Calu3 (cell line): Measurements from ENCODE around the gene ZNF554. TPM values are rescaled to one million over a fixed set of nuclear protein-coding genes. Genes with fewer than 3 reads are reported as not detected.

Experiments used
- BruUV-seq: library from RNA; stranded (reverse); fragments of 400-500 nt; replicated peaks from 2 replicates; lab custom pipeline; 2021; lab: Mats Ljungman, UMichigan
- CTCF ChIA-PET: fragments of 300-600 bp; sonication (Branson Sonifier 250); formaldehyde crosslinking; loops from one replicate; lab custom pipeline; 2022; ENCODE audit warnings: antibody characterized with exemption; lab: Charles Lee
- DNase-seq: peaks from one replicate; pipeline ENCODE4 v3.0.0; 2022
- H3K27ac Mint-ChIP-seq: one replicate; pipeline ENCODE4 v1.8.0; 2022; ENCODE audit warnings: mixed read lengths; ENCODE audit not compliant: unreplicated experiment
- H3K27me3 Mint-ChIP-seq: one replicate; pipeline ENCODE4 v1.8.0; 2022; ENCODE audit warnings: mixed read lengths; ENCODE audit not compliant: unreplicated experiment
- H3K36me3 Mint-ChIP-seq: one replicate; pipeline ENCODE4 v1.8.0; 2022; ENCODE audit warnings: mild to moderate bottlenecking, moderate library complexity, mixed read lengths; ENCODE audit not compliant: insufficient read depth, unreplicated experiment
- H3K4me1 Mint-ChIP-seq: one replicate; pipeline ENCODE4 v1.8.0; 2022; ENCODE audit warnings: mild to moderate bottlenecking, low read depth, mixed read lengths; ENCODE audit not compliant: unreplicated experiment
- H3K4me3 Mint-ChIP-seq: one replicate; pipeline ENCODE4 v1.8.0; 2022; ENCODE audit warnings: mild to moderate bottlenecking, low read depth, moderate library complexity, mixed read lengths; ENCODE audit not compliant: unreplicated experiment
- H3K9me3 Mint-ChIP-seq: one replicate; pipeline ENCODE4 v1.8.0; 2022; ENCODE audit warnings: low read depth, mixed read lengths; ENCODE audit not compliant: unreplicated experiment
- CTCF ChIP-seq: fragments of 200-600 bp; IDR thresholded peaks from one replicate; pipeline ENCODE4 v1.8.0; 2022; ENCODE audit warnings: antibody characterized with exemption; ENCODE audit not compliant: unreplicated experiment
- intact Hi-C: fragments of 100-400 bp; cut with micrococcal nuclease; formaldehyde crosslinking; loops from one replicate; pipeline ENCODE4 v1.10.0; 2022; ENCODE audit not compliant: unreplicated experiment
- total RNA-seq: library from RNA; stranded (reverse); gene quantifications from 2 replicates; pipeline ENCODE4 v1.2.3, GENCODE V29; 2022

Gene ZNF554
- total RNA-seq, 1 experiment from 2014 or later = 4.9 TPM

DNA sequence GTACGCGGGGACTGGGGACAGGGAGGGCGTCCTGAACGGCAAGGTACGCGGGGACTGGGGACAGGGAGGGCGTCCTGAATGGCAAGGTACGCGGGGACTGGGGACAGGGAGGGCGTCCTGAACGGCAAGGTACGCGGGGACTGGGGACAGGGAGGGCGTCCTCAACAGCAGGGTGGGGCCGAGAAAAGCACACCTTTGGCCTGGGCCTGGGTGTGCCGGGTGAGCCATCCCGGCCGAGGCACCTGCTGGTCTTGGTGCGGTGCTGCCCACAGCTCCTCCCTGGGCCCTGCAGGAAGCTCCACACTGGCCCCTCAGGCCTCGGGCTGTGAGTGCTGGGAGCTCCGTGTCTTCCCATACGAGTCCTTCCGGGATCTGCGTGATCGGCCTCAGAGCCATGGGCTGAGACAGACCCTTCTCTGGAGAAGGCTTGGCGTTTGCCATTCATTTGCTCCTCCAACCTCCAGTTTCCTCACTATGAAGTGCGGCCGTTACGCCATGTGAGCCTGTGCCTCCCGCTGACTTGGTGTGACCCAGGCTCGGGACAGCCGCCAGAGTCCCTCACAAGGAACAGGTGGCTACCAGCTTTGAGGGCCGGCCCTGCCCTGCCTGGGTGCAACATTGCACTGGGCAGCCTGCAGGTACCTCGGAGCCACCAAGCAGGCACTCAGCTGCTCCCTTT, 7.8 kb upstream of the ZNF554 start:
- no peak for DNase-seq
- Mint-ChIP-seq H3K4me1 (no peaks in the 10 kb centered on the region), H3K27ac (no peak overlapping the region), H3K4me3 (no peak overlapping the region), H3K27me3 (no peaks in the 10 kb centered on the region), H3K9me3 (no peaks in the 10 kb centered on the region), H3K36me3 (peaks cover 10% of the 10 kb centered on the region)
- CTCF ChIA-PET = no interaction called here
- TF ChIP-seq CTCF = no peak
- BruUV-seq = no TSS peak
- intact Hi-C loops = no loop called here

- intact Hi-C loops = no loop called here
- BruUV-seq = no TSS peak
- Mint-ChIP-seq H3K4me3 (no peak overlapping the region), H3K4me1 (peaks cover 7% of the 10 kb centered on the region), H3K36me3 (peaks cover 16% of the 10 kb centered on the region), H3K27ac (no peak overlapping the region), H3K9me3 (no peaks in the 10 kb centered on the region), H3K27me3 (no peaks in the 10 kb centered on the region)
- TF ChIP-seq CTCF = no peak
- no peak for DNase-seq
- CTCF ChIA-PET = no interaction called here
These were observed 7.0 kb upstream of the ZNF554 start for GRCh38 chr19:2812414-2813234.

DNA sequence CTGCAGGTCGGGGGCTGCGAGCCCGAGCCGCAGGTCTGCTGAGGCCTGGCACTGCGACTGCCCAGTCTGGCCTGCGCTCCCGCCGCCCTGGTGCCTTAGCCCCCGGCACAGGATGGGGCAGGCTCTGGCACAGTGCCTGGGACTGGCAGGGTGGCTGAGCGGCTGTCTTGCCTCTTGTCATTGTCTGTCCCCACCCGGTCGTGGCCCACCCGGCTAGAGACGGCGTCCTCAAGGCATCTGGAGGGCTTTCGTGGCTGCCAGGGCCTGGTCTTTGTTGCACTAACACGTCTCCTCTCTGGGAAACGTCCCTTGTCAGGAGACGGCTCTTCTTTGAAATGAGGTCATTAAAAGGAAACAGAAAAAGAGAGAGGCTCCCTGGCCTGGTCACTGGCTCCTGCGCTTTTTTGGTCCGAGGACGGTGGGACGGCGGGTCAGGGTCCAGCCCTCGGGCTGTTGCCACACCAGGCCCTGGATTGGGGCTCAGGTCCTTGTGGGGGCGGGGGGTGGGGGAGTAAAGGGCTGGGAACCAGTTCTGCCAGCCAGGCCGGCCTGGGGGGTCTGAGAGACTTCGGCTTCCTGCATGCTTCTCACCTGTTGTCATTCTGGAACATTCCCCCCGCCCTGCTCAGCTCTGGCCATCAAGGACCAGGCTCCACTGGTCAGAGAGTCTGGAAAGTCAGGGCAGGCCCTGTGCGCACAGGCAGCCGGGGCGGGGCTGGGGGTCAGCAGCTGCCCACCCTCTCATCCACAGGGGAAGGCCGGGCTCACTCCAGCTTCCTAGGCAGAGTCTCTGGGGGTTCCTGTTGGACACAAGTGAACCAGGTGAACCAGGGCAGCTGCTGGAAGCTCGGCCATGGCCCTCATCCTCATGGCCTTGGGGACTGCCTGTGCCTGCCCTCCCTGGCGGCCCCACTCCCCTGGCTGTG, 6.2 kb upstream of the ZNF554 start:
- Mint-ChIP-seq H3K9me3 (no peaks in the 10 kb centered on the region), H3K27me3 (no peaks in the 10 kb centered on the region), H3K36me3 (peaks cover 20% of the 10 kb centered on the region), H3K4me3 (no peak overlapping the region), H3K27ac (no peak overlapping the region), H3K4me1 (peaks cover 7% of the 10 kb centered on the region)
- BruUV-seq = no TSS peak
- CTCF ChIA-PET = no interaction called here
- TF ChIP-seq CTCF = no peak
- no peak for DNase-seq
- intact Hi-C loops = no loop called here

DNA sequence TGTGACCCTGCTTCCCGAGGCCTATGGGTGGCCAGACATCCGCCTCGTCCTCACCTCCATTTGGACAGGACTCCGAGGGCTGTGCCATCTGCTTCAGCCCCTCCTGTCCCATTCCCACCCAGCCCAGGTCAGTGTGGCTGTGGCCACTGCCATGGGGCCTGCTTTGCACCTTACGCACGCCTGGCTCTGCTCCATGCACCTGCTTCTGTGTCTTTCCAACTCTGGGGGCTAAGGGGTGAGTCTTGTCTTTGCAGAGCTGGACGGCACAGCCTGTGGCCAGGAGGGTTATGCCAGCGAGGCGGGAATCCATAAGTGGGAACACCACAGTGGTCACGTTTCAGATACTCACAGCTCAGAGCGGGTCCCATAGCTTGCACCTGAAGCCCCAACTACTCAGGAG, 5.2 kb upstream of the ZNF554 start:
- CTCF ChIA-PET = no interaction called here
- DNase-seq = no peak
- BruUV-seq = no TSS peak
- Mint-ChIP-seq H3K27me3 (no peaks in the 10 kb centered on the region), H3K4me3 (no peak overlapping the region), H3K36me3 (peaks cover 23% of the 10 kb centered on the region), H3K27ac (no peak overlapping the region), H3K4me1 (peaks cover 7% of the 10 kb centered on the region), H3K9me3 (no peaks in the 10 kb centered on the region)
- no peak for TF ChIP-seq CTCF
- intact Hi-C loops = no loop called here
